Measurements from ENCODE around the gene NXNL2. TPM values are rescaled to one million over a fixed set of nuclear protein-coding genes. Genes with fewer than 3 reads are reported as not detected.
A peak's percentile ranks its signal among the peaks of the same experiment; 100 is the strongest.

Gene NXNL2
- total RNA-seq, 2 donors from 2014 or later: not detected

DNA sequence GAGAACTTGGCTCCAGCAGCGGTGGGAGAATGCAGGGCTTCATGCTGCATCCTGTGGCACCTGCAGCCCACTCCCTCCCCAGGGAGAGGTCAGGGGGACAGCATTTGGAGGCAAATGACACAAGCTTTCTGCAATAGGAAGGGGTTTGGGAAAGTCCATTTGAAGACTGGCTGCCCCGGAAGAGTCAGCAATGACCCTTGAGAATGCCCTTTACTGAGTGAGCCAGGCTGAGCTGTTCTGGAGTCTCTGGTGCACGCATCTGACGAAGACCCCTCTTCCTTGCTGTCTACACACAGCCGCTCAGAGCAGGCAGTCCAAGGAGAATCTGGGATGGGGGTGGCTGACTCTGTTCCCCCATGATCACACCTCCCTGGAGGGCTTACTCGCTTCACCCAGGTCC lies 5.5 kb upstream of the NXNL2 start:
- intact Hi-C loops (cut with DNase I, micrococcal nuclease): no loop called here
- DNase-seq (no peak), ATAC-seq (no peak)

GRCh38 chr9:88530051-88530450 lies 4.9 kb upstream of the NXNL2 start:
- no peak for DNase-seq
- intact Hi-C loops (cut with DNase I, micrococcal nuclease): no loop called here
- ATAC-seq: no peak

- intact Hi-C loops (cut with DNase I, micrococcal nuclease): no loop called here
- ATAC-seq: no peak
- no peak for DNase-seq
Measured at GRCh38 chr9:88531920-88532698, 2.9 kb upstream of the NXNL2 start.

DNA sequence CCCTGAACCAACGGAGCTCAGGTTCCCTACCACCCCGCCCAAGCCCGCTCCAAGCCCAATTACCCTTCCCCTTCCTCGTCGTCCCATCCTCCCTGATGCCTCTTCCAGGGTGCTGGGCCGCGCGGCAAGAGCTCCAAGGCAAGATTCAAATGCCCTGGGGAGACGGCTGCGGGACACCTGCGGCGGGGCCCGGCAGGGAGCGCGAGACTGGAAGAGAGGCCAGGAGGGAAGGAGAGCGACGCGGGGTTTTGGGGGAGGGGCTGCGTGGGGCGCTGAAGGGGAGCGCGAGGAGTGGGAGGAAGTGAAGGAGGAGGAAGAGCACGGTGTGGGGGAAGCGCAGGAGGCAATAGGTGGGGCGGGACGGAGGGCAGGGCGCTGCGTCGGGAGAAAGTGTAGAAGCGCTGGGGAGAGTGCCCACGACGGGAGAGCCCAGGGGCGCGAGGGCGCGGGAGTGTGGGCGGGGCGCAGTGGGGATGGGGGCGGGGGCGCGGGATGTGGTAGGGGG lies 975 bp upstream of the NXNL2 start:
- intact Hi-C loops (cut with DNase I, micrococcal nuclease): no loop called here
- ATAC-seq: peak; percentile 25
- peak; percentile 20 to 34 for DNase-seq

GRCh38 chr9:88535226-88536022 lies 446 bp downstream of the NXNL2 start:
- peak; percentile 67 for ATAC-seq
- intact Hi-C loops (cut with DNase I, micrococcal nuclease): no loop called here
- DNase-seq: peak in 1 of 2 donors; percentile 38

GRCh38 chr9:88536023-88536324 lies 996 bp downstream of the NXNL2 start:
- ATAC-seq: no peak
- peak in 1 of 2 donors; percentile 9 for DNase-seq
- intact Hi-C loops (cut with DNase I, micrococcal nuclease): no loop called here

DNA sequence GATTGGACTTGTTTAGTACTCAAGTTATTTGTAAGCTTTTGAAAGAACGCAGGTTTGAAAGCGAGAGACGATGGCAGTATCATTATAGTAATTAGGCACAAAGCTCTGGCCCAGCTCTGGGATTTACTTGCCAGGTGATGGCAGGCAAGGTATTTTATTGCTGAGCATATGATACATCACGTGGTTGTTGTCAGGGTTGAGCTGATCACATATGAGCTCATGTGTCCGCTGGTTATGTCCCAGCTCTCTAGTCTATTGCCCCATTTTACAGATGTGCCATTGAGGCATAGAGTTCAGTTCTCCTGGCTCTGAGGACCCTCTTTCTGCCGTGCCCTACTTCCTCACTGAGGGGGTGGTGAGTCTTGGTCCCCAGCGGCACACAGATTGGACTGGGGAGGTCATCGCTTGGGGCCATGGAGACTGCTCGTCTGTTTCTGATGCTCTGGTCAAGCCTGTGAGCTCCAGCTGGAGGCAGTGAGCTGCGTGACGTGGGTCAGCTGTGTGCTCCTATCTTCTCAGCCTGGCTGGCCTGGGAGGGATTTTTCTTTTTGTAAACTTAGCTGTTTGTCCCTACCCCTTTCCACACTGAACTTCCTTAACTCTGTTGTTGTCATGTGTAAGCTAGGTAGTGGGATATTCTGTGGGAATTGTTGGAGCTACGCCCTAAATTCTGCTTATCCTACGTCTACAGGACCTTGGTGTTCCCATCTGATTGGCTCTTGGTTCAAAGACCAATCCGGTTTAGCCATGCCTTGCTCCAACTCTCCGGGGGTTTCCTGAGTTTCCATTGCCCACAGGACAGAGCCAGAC lies 2.2 kb downstream of the NXNL2 start:
- ATAC-seq: no peak
- DNase-seq: peak in 1 of 2 donors; percentile 13
- intact Hi-C loops (cut with DNase I, micrococcal nuclease): no loop called here

DNA sequence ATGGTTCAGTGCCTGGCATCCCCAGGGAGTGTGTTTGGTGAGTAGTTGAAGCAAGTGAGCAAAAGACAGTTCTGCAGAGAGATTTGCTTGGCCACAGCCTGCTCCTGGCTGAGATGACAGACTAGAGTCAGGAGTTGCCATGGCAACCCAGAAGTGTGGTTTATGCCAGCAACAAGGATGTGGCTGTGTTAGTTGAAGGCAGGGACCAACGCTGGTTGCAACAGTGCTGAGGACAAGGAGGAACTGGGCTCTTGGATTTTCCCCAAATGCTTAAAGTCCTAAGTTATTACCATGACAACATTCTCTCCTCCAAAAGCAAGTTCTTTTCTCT lies 2.7 kb downstream of the NXNL2 start:
- no peak for ATAC-seq
- peak; percentile 32 to 53 for DNase-seq
- intact Hi-C loops (cut with DNase I, micrococcal nuclease): no loop called here

GRCh38 chr9:88538311-88539085 lies 3.5 kb downstream of the NXNL2 start:
- intact Hi-C loops (cut with DNase I, micrococcal nuclease): no loop called here
- DNase-seq (no peak), ATAC-seq (no peak)

DNA sequence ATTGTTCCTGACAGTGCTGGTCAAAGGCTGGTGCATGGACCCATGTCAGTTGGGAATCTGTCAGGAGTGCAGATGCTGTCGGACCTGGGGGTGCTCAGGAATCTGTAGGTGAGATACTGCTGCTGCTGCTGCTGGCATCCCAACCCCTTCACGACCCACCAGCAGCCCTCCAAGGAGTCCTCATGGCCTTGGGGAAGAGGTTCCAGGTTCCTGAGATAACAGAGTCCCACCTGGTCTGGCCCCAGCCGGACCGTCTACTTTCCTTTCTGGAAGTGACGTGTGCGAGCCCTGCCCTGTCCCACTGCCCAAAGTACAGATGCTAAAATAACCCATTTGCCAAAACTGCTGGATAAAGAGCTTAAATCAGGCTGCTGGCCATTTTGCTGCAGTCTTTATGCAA lies 4.3 kb downstream of the NXNL2 start:
- ATAC-seq (no peak), DNase-seq (no peak)
- intact Hi-C loops (cut with DNase I, micrococcal nuclease): no loop called here

DNA sequence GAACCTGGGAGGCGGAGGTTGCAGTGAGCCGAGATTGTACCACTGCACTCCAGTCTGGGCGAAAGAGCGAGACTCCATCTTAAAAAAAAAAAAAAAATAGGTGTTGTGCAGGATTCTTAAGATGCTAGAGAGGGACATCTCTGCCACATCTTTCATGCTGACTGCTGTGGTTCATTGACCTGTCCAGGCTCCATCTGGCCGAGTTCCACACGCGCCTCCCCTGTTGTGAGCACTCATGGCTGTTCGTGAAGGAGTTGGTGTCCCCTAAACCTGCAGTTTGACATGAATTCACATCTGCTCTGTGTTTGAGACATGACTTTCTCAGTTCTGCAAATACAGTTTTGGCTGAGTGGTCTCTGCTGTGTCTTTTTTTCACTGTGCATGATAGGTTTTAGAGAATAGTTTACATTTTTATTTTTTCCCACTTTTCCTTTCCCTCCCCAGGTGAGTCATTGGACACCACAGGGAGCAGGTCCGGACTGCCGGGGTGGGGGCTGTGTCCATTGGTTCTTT lies 5.3 kb downstream of the NXNL2 start:
- no peak for DNase-seq
- ATAC-seq: no peak
- intact Hi-C loops (cut with DNase I, micrococcal nuclease): no loop called here

DNA sequence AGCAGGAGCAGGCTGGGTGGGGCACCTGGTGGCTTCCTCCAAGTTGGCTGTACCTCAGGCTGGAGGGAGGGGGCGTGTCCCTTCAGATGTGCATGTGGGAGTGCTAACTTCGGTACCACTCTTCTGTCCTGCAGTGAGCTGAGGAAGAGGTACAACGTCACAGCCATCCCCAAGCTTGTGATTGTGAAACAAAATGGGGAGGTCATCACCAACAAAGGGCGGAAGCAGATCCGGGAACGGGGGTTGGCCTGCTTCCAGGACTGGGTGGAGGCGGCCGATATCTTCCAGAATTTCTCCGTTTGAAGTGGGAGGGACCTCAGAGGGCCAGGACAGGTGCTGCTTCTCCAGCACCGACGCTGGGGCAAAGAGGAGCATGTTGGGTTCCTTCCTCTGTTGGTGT lies 9.3 kb downstream of the NXNL2 start:
- intact Hi-C loops (cut with DNase I, micrococcal nuclease): no loop called here
- DNase-seq (peak in 1 of 2 donors; percentile 14), ATAC-seq (peak; percentile 41)

DNA sequence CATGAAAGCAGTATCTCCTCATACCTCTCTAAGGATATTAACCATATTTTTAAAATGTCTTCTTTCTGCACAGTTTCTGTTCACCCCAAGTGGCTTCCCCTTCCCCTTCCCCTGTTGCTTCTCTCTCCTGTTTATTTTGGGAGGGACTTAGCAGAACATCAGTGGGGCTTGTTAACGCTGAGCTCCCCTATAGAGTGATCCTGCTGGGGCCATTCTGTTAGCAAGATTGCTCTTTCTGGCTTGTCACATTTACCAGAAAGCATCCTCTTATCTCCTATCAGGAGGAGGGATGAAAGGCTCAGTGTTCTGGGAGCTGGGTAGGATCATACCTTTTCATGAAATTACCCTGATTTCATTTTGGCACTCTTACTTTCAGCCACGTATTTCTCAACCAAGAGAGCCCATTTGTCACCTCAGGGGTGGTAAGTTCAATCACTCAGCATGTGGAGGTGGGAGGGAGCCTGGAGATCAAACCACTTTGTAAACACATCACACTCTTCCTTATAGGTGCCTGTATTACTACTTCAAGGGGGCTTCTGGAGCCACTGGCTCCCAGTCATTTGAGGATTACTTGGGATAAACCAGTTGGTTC lies 16.7 kb downstream of the NXNL2 start:
- intact Hi-C loops (cut with DNase I, micrococcal nuclease): no loop called here
- DNase-seq (no peak), ATAC-seq (no peak)

DNA sequence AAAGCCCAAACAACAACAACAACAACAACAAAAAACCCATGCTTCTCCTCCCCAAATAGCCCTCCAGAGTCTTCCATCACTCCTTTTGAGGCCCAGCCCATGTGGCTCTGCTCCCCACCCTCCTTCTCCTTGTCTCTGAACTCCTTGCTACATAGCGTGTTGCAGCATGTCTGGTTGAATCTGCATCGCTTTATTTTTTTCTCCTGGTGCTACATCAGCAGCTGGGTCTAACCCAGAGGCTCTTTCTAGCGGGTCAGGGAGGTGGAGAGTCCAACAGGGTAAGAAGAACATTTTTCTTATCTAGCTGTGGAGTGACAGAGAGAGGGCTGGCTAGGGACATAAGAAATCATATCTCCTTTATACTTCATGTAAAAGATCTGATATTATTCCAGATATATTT lies 18.4 kb downstream of the NXNL2 start:
- no peak for DNase-seq
- intact Hi-C loops (cut with DNase I, micrococcal nuclease): no loop called here
- no peak for ATAC-seq

- ATAC-seq (no peak), DNase-seq (no peak)
- intact Hi-C loops (cut with DNase I, micrococcal nuclease): no loop called here
Measured at GRCh38 chr9:88555268-88555980, 20.4 kb downstream of the NXNL2 start.

- no peak for DNase-seq
- intact Hi-C loops (cut with DNase I, micrococcal nuclease): no loop called here
- ATAC-seq: no peak
Measured at GRCh38 chr9:88559661-88560060, 24.7 kb downstream of the NXNL2 start.

GRCh38 chr9:88567870-88568269 lies 32.9 kb downstream of the NXNL2 start:
- DNase-seq (no peak), ATAC-seq (no peak)
- intact Hi-C loops (cut with DNase I, micrococcal nuclease): no loop called here

- intact Hi-C loops (cut with DNase I, micrococcal nuclease): loop anchor here in 1 of 2 donors (10.0 kb wide), 1 partner anchor 467 kb away; no protein-coding TSS in a partner anchor
- DNase-seq (no peak), ATAC-seq (no peak)
Measured at GRCh38 chr9:88571419-88571818, 36.4 kb downstream of the NXNL2 start.

All from left colon (tissue), 2 donors.